ENCODE results near the gene FIGNL2.

The FIGNL2 gene

DNA sequence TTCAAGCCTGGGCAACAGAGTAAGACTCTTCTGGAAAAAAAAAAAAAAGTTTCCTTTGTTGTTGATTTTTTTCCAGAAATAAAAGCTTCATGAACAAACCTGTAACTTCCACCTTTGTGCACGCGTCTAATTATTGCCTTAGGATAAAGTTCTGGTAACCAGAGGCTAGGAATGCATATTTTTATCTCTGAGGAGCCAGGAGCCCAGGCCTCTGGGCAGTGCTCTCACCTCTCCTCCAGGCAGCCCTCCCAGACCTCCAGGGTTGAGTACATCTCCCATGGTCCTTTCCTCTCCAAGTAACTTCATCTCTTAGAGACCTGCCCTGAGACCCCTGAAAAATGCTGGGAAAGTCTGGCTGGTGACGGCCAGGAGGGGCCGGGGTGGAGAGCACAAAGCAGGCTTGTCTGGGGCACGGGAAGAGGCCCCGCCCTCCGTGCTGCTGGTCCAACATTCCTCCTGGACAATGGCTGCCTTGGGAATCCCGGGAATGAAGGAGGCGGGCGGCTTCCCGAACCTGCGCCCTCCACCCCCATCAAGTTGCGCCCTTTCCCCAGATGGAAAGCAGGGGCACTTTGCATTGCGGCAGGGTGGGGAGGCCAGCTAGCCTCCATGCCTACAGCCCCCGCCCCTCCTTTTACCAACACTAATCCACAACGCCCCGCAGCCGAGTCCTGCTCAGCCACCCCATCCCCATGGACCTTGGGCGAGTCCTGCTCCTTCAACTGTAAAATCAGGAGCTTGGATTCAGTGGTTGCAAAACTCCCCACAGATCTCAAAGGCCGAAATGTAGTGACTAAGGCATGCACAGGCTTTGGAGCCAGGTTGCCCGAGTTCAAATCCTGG is 7.3 kb upstream of the FIGNL2 start:
- DNase-seq (ENCODE audit: low read depth): no peak

DNA sequence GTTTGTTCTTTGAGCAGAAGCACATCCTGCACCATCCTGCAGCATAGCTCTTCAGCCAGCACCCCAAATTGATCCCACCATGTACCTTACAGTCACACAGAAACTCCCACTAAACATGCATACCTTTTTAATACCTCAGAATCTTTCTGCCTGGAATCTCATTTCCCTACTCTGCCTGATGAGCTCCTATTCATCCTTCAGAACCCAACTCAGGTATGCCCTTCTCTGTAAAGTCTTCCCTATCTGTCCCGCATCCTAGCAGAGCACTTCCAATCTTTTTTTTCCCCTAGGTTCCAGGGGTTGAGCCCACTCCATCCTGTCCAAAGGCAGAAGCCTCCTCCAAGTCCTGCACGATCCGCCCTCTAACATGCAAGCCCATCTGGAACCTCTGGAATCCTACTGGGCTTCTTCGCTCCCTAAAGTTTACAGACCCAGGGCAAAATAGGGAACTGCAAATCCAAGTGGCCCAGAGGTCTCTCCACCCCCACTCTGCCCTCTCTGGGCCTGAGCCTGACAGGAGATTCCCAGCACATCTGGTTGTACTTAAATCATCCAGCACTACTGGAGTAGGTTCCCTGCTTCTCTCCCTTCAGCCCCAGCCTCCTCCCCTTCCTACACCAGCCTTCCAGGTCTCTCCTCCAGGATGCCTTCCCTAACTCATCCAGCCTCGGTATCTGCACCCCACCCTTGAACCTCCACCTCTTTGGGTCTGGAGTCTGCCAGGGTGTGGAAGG is 4.1 kb upstream of the FIGNL2 start:
- DNase-seq (ENCODE audit: low read depth): peak; percentile 20

- no peak for DNase-seq (ENCODE audit: low read depth)
Observed at GRCh38 chr12:51851413-51852124, 3.1 kb upstream of the FIGNL2 start.

DNA sequence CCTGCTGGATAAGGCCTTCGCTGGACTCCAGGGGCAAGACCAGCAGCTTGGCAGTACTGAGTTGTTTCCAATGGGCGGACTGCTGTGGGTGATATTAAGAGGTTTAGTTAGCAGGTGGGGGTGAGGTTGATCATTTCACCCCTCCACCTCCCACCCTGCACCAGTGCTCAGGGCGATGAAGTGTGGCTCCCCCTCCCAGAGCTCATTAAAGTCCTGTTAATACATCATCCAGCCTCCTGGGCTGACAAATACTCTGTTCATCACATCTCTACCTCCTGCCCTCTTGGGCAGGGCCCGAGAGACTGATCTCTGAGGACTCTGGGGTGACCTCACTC is 2.4 kb upstream of the FIGNL2 start:
- DNase-seq (ENCODE audit: low read depth): no peak

- no peak for DNase-seq (ENCODE audit: low read depth)
Observed at GRCh38 chr12:51850081-51850964, 1.8 kb upstream of the FIGNL2 start.

GRCh38 chr12:51848841-51849735 is 570 bp upstream of the FIGNL2 start:
- DNase-seq (ENCODE audit: low read depth): no peak

DNA sequence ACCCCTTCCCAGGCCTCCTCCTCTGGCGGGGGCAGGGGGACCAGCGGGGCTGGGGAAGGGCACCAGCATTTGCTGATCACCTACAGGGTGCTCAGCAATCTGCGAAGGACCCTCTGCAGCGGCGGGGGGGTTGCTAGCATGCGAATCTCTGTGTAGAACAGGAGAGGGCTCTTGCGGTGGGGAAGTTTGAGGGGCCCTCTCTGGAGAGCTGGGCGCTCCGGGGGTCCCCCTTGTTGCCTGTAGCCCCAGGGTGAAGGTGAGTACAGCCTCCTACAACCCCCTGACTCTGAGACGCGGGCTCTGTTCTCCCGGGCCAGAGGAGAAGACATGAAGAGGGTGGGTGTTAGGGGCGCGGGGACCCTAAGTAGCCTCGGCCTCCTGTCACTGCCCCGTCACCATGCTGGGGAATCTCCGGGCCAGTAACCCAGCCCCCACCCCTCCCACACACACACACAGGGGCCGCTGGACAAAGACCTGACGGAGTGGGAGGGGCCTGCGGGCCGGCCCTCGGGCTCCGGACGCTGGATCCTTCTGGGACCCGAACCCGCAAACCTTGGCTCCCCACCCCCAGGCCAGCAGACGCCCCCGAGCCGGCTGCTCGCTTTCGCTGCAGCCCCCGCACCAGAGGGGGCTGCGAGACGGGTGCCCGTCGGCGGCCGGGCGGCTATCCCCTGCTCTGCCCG is 734 bp downstream of the FIGNL2 start:
- no peak for DNase-seq (ENCODE audit: low read depth)

DNA sequence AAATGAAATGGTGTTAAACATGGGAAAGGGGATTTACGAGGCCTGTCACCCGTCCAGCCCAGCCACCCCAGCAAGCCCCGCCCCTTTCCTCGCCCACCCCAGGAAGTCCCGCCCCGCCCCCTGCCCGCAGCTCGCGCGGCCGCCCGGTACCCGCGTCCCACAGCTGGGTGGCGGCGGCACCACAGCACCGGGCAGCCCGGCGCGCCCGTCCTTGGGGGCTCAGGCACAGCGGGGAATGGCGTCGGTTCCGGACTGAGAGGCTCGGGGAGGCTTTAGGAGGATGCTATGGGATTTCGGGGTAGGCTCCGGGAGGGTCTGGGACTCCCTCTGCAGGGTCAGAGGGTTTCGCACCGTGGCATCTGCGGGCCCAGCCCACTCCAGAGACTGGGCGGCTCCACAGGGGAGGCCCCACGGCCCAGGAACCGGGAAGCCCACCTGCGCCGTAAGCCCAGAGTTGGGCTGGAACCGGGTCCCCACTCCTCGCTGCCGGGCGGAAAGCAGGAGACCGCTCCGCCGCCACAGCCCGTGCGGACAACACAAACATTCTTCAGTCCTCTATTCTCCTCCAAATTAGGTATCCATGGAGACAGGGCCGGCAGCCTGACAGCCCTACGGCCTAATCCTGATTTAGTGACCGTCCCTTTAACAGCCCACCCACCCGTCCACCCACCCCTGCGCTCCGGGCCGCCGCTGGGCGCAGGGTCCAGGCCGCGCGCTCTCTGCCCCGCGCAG is 1.4 kb downstream of the FIGNL2 start:
- no peak for DNase-seq (ENCODE audit: low read depth)

DNA sequence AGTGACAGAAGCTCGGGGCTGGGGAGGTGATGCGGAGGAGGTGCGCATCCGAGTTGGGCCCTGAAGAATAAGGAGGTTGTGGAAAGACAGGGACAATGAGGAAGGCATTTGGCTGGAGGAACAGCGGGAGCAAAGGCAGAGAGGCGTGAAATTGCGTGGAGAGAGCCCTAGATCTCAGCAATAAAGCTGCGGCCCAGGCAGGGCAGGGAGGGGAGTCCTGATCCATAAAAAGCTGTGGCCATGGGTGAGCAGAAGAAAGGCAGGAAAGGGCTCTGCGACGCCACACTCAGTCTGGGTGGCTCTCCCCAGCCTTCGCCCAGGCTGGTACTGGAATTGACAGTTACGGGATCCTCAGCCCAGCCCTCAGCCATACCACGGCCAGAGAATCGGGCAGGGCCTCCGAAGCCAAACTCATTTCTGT is 2.2 kb downstream of the FIGNL2 start:
- DNase-seq (ENCODE audit: low read depth): no peak

DNA sequence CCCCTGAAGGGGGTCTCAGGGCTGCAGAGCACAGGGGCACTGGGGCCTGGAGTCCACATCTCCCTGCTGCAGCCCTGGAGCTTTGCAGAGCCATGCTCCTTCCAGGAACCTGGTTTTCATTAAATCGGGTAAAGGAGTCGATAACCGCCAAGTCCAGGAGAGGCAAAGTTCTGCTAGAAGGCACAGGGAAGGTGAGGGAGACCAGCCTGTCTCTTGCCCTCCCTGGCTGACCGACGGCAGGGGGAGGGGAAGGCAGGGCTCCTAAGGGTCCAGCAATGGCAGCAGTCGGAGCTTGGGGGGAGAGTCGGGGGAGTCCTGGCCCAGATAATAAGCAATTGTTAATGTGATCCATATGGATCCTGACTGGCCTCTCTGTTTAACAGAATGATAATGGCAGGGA is 3.0 kb downstream of the FIGNL2 start:
- no peak for DNase-seq (ENCODE audit: low read depth)

GRCh38 chr12:51844854-51845253 is 3.7 kb downstream of the FIGNL2 start:
- no peak for DNase-seq (ENCODE audit: low read depth)

- DNase-seq (ENCODE audit: low read depth): no peak
Observed at GRCh38 chr12:51841727-51842126, 6.8 kb downstream of the FIGNL2 start.

- no peak for DNase-seq (ENCODE audit: low read depth)
Observed at GRCh38 chr12:51840966-51841365, 7.6 kb downstream of the FIGNL2 start.

DNA sequence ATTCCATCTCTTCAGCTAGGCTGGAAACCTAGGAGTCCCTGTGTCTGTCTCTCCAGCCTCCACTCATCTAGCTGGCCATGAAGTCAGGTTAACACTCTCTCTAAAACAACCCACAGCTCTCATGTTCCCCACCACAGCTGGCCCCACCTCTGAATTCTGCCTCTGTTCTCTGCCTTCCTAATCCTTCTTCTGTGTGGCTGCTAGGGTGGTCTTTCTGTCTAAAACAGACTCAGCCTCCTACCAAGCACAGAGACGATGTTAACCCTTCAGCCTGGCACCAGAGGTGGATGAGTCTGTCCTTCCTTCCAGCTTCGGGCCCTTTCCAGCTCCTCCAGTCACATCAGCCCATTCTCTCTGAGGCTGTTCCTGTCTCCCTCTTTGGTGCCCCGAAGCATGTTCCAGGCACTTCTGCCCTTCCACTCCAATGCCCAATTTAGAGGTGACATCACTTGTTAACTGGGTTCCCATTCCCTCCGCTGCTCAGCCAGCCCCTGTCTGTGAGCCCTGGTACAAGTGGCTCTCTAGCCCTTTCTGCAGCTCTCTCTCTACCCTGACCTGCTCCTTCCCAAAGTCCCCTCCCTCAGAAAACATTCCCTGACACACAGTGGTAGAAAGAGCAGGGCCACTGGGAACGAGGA is 9.1 kb downstream of the FIGNL2 start:
- DNase-seq (ENCODE audit: low read depth): no peak

GRCh38 chr12:51838762-51839161 is 9.8 kb downstream of the FIGNL2 start:
- DNase-seq (ENCODE audit: low read depth): no peak

GRCh38 chr12:51838036-51838435 is 10.5 kb downstream of the FIGNL2 start:
- DNase-seq (ENCODE audit: low read depth): no peak

DNA sequence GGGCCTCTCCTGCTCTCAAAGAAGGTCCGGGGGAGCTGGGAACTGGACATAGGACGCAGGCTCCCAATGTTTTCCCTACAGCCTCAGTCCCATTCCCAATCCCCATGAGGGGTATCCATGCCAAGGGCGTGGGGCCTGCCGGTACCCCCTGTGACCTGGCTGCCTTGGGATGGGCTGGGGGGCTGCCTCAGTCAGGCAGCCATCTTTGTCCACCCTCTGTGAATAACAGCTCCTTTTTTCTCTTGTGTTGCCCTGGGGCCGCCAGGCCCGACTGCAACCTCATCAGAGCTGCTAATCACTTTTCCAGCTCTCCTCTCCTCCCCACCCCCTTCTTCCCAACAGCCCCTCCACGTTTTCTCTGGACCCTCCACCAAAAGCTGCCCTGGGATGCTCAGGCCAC is 11.2 kb downstream of the FIGNL2 start:
- no peak for DNase-seq (ENCODE audit: low read depth)

- no peak for DNase-seq (ENCODE audit: low read depth)
Observed at GRCh38 chr12:51836827-51837173, 11.7 kb downstream of the FIGNL2 start.
